ENCODE results near the gene PCDHGC3.
A peak's percentile ranks its signal among the peaks of the same experiment; 100 is the strongest.
"Not testable (repeated sequence)": the region's sequence is repeated elsewhere in the genome, so short reads cannot be mapped to it uniquely, and the experiment has no call there.

PCDHGC3 gene

DNA sequence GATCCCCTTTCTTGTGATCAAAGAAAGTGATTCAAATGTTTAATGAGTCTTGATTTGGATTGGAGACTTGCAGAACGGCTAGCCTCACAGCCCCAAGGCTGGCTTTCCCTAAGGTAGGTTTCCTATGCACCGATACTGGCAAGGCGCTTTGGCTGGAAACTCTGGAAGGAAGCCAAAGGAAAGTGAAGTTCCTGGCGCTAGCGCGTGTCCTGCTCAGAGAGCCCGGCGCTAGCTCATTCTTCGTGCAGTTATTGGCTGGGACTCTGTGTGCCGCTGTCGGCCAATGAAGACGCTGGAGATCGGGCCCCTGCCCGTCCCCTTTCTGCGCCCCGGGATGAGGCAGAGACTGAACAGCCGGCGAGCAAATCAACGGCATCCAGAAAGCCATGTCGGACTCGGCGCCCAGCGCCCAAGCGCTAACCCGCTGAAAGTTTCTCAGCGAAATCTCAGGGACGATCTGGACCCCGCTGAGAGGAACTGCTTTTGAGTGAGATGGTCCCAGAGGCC, at the start of gene PCDHGC3:
Gene PCDHGC3 (plus strand): TSS at position 342 of the 507 bp plus-strand sequence. CDS start 151 bp downstream, at position 493.
- Mint-ChIP-seq H3K36me3 (ENCODE audit: low read depth) (peaks cover 65% of the 10 kb centered on the region), H3K27me3 (ENCODE audit: low read depth) (no peaks in the 10 kb centered on the region), H3K4me1 (peaks cover 23% of the 10 kb centered on the region), H3K4me3 (peak within 1 kb of the TSS; percentile 98 to 99 (median 98)), H3K9me3 (peaks cover 43% of the 10 kb centered on the region), H3K27ac (peak within 1 kb of the TSS; percentile 95 to 98 (median 97))
- TF ChIP-seq, protein P1, sequence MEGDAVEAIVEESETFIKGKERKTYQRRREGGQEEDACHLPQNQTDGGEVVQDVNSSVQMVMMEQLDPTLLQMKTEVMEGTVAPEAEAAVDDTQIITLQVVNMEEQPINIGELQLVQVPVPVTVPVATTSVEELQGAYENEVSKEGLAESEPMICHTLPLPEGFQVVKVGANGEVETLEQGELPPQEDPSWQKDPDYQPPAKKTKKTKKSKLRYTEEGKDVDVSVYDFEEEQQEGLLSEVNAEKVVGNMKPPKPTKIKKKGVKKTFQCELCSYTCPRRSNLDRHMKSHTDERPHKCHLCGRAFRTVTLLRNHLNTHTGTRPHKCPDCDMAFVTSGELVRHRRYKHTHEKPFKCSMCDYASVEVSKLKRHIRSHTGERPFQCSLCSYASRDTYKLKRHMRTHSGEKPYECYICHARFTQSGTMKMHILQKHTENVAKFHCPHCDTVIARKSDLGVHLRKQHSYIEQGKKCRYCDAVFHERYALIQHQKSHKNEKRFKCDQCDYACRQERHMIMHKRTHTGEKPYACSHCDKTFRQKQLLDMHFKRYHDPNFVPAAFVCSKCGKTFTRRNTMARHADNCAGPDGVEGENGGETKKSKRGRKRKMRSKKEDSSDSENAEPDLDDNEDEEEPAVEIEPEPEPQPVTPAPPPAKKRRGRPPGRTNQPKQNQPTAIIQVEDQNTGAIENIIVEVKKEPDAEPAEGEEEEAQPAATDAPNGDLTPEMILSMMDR (IDR thresholded peaks at IDR 0.05; ENCODE audit: unreplicated experiment in 3 of 3) = peak in 1 of 3 experiments; percentile 33

DNA sequence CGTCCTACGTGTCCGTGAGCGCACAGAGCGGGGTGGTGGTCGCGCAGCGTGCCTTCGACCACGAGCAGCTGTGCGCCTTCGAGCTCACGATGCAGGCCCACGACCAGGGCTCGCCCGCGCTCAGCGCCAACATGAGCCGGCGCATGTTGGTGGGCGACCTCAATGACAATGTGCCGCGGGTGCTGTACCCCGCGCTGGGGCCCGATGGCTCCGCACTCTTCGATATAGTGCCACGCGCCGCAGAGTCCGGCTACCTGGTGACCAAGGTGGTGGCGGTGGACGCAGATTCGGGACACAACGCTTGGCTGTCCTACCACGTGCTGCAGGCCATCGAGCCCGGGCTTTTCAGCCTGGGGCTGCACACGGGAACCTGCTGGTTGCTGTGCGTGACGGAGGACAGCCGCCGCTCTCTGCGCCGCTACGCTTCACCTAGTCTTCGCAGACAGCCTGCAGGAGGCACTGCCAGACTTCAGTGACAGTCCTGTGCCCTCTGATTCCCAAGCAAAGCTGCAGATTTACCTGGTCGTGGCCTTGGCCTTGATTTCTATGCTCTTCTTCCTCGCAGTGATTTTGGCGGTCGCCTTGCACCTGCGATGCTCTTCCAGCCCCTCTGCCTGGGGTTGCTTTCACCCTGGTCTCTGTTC, 47.9 kb upstream of the PCDHGC3 start:
- H3K36me3 Mint-ChIP-seq (ENCODE audit: low read depth) = peaks cover 98% of the 10 kb centered on the region
- no peak overlapping the region for H3K4me3 Mint-ChIP-seq
- TF ChIP-seq, protein P1 (IDR thresholded peaks at IDR 0.05; ENCODE audit: unreplicated experiment in 3 of 3) = no peak
- H3K4me1 Mint-ChIP-seq = no peaks in the 10 kb centered on the region
- H3K27me3 Mint-ChIP-seq (ENCODE audit: low read depth) = peaks cover 8% of the 10 kb centered on the region
- peaks cover 78% of the 10 kb centered on the region for H3K9me3 Mint-ChIP-seq
- H3K27ac Mint-ChIP-seq = no peak overlapping the region

DNA sequence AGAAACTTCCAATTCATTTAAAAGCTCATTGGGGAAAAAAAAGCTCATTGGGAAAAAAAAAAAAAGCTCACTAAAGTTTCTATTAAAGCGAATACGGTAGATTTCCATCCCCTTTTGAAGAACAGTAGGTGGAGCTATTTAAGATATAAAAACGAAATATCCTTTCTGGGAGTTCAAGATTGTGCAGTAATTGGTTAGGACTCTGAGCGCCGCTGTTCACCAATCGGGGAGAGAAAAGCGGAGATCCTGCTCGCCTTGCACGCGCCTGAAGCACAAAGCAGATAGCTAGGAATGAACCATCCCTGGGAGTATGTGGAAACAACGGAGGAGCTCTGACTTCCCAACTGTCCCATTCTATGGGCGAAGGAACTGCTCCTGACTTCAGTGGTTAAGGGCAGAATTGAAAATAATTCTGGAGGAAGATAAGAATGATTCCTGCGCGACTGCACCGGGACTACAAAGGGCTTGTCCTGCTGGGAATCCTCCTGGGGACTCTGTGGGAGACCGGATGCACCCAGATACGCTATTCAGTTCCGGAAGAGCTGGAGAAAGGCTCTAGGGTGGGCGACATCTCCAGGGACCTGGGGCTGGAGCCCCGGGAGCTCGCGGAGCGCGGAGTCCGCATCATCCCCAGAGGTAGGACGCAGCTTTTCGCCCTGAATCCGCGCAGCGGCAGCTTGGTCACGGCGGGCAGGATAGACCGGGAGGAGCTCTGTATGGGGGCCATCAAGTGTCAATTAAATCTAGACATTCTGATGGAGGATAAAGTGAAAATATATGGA, 45.2 kb upstream of the PCDHGC3 start, which contains the start of gene PCDHGA12:
Gene PCDHGA12 (plus strand): TSS at position 176 of the 782 bp plus-strand sequence. CDS start 253 bp downstream, at position 429.
- H3K27ac Mint-ChIP-seq = no peak within 1 kb of the TSS
- peaks cover 8% of the 10 kb centered on the region for H3K27me3 Mint-ChIP-seq (ENCODE audit: low read depth)
- H3K4me3 Mint-ChIP-seq = no peak within 1 kb of the TSS
- no peaks in the 10 kb centered on the region for H3K4me1 Mint-ChIP-seq
- TF ChIP-seq, protein P1 (IDR thresholded peaks at IDR 0.05; ENCODE audit: unreplicated experiment in 3 of 3) = no peak
- peaks cover 99% of the 10 kb centered on the region for H3K36me3 Mint-ChIP-seq (ENCODE audit: low read depth)
- H3K9me3 Mint-ChIP-seq = peaks cover 79% of the 10 kb centered on the region

DNA sequence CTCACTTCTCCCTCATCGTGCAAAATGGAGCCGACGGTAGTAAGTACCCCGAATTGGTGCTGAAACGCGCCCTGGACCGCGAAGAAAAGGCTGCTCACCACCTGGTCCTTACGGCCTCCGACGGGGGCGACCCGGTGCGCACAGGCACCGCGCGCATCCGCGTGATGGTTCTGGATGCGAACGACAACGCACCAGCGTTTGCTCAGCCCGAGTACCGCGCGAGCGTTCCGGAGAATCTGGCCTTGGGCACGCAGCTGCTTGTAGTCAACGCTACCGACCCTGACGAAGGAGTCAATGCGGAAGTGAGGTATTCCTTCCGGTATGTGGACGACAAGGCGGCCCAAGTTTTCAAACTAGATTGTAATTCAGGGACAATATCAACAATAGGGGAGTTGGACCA, 44.5 kb upstream of the PCDHGC3 start:
- TF ChIP-seq, protein P1 (IDR thresholded peaks at IDR 0.05; ENCODE audit: unreplicated experiment in 3 of 3) = no peak
- Mint-ChIP-seq H3K9me3 (peaks cover 79% of the 10 kb centered on the region), H3K27me3 (ENCODE audit: low read depth) (peaks cover 4% of the 10 kb centered on the region), H3K4me3 (no peak overlapping the region), H3K36me3 (ENCODE audit: low read depth) (peaks cover 99% of the 10 kb centered on the region), H3K27ac (no peak overlapping the region), H3K4me1 (no peaks in the 10 kb centered on the region)

DNA sequence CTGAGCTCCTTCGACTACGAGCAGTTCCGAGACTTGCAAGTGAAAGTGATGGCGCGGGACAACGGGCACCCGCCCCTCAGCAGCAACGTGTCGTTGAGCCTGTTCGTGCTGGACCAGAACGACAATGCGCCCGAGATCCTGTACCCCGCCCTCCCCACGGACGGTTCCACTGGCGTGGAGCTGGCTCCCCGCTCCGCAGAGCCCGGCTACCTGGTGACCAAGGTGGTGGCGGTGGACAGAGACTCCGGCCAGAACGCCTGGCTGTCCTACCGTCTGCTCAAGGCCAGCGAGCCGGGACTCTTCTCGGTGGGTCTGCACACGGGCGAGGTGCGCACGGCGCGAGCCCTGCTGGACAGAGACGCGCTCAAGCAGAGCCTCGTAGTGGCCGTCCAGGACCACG, 43.5 kb upstream of the PCDHGC3 start:
- not testable (repeated sequence) for H3K4me3 Mint-ChIP-seq; H3K27me3 Mint-ChIP-seq (ENCODE audit: low read depth); H3K4me1 Mint-ChIP-seq; H3K27ac Mint-ChIP-seq
- peaks cover 99% of the 10 kb centered on the region for H3K36me3 Mint-ChIP-seq (ENCODE audit: low read depth)
- H3K9me3 Mint-ChIP-seq = peaks cover 79% of the 10 kb centered on the region

DNA sequence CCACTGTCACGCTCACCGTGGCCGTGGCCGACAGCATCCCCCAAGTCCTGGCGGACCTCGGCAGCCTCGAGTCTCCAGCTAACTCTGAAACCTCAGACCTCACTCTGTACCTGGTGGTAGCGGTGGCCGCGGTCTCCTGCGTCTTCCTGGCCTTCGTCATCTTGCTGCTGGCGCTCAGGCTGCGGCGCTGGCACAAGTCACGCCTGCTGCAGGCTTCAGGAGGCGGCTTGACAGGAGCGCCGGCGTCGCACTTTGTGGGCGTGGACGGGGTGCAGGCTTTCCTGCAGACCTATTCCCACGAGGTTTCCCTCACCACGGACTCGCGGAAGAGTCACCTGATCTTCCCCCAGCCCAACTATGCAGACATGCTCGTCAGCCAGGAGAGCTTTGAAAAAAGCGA, 43.0 kb upstream of the PCDHGC3 start:
- Mint-ChIP-seq H3K36me3 (ENCODE audit: low read depth) (peaks cover 99% of the 10 kb centered on the region), H3K9me3 (peaks cover 78% of the 10 kb centered on the region)
- not testable (repeated sequence) for H3K27ac Mint-ChIP-seq; H3K4me3 Mint-ChIP-seq; H3K27me3 Mint-ChIP-seq (ENCODE audit: low read depth); H3K4me1 Mint-ChIP-seq
